ENCODE data around the gene PDE4B. TPM values are rescaled to one million over a fixed set of nuclear protein-coding genes. Genes with fewer than 3 reads are reported as not detected.

Gene PDE4B
- total and polyA plus RNA-seq, 9 of the 15 experiments (the other 6 are each of a cell fraction or from before 2014, with no cell fraction given): 0.09 TPM; not detected in 8

DNA sequence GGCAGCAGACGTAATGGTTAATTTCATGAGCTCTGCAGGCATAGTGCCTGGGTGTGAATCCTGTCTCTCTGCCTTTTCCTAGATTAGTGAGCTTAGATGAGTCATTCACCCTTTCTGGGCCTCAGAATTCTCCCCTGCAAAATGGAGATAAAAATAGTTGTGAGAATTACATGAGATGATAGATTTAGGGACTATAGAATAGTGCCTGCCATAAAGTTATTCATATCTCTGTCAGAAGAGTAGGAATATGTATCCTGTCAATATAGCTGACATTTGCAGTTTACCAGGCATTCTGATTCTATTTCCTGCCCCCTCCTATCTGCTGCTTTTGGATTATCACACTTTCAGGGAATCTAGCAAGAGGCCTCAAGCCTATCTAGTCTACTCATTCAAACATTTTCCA lies 112.0 kb downstream of the PDE4B start (continued):
- TF ChIP-seq, protein P1, sequence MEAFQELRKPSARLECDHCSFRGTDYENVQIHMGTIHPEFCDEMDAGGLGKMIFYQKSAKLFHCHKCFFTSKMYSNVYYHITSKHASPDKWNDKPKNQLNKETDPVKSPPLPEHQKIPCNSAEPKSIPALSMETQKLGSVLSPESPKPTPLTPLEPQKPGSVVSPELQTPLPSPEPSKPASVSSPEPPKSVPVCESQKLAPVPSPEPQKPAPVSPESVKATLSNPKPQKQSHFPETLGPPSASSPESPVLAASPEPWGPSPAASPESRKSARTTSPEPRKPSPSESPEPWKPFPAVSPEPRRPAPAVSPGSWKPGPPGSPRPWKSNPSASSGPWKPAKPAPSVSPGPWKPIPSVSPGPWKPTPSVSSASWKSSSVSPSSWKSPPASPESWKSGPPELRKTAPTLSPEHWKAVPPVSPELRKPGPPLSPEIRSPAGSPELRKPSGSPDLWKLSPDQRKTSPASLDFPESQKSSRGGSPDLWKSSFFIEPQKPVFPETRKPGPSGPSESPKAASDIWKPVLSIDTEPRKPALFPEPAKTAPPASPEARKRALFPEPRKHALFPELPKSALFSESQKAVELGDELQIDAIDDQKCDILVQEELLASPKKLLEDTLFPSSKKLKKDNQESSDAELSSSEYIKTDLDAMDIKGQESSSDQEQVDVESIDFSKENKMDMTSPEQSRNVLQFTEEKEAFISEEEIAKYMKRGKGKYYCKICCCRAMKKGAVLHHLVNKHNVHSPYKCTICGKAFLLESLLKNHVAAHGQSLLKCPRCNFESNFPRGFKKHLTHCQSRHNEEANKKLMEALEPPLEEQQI (IDR thresholded peaks at IDR 0.05): 0 out of 2 replicates have a peak, but pooled peaks have one; percentile 59
- TF ChIP-seq, protein P2, sequence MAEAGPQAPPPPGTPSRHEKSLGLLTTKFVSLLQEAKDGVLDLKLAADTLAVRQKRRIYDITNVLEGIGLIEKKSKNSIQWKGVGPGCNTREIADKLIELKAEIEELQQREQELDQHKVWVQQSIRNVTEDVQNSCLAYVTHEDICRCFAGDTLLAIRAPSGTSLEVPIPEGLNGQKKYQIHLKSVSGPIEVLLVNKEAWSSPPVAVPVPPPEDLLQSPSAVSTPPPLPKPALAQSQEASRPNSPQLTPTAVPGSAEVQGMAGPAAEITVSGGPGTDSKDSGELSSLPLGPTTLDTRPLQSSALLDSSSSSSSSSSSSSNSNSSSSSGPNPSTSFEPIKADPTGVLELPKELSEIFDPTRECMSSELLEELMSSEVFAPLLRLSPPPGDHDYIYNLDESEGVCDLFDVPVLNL (CRISPR knock-in tag; IDR thresholded peaks at IDR 0.05; ENCODE audit: low read depth): no peak

- FAIRE-seq: no peak
- POLR2A ChIA-PET: no interaction called here
- WGBS (ENCODE audit: insufficient coverage, low coverage, missing lambda C conversion rate): 31% methylated on average over 2 of the region's 2 CpGs
- TF ChIP-seq ZNF311 (CRISPR knock-in tag; IDR thresholded peaks at IDR 0.05): no peak
- no peak for TF ChIP-seq CHD4 (IDR thresholded peaks at IDR 0.05; ENCODE audit: insufficient read depth, insufficient replicate concordance, low read depth, low read length, poor library complexity, severe bottlenecking)
- TF ChIP-seq TGIF2 (CRISPR knock-in tag; IDR thresholded peaks at IDR 0.05): no peak
- TF ChIP-seq SREBF1 (IDR thresholded peaks at IDR 0.05; ENCODE audit: borderline replicate concordance, low read depth, low read length): no peak
- no peak for TF ChIP-seq POLR2H (tag; IDR thresholded peaks at IDR 0.05; ENCODE audit: low read depth)
- TF ChIP-seq, protein P3, sequence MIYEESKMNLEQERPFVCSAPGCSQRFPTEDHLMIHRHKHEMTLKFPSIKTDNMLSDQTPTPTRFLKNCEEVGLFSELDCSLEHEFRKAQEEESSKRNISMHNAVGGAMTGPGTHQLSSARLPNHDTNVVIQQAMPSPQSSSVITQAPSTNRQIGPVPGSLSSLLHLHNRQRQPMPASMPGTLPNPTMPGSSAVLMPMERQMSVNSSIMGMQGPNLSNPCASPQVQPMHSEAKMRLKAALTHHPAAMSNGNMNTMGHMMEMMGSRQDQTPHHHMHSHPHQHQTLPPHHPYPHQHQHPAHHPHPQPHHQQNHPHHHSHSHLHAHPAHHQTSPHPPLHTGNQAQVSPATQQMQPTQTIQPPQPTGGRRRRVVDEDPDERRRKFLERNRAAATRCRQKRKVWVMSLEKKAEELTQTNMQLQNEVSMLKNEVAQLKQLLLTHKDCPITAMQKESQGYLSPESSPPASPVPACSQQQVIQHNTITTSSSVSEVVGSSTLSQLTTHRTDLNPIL (CRISPR knock-in tag; IDR thresholded peaks at IDR 0.05): no peak
- TF ChIP-seq DMBX1 (CRISPR knock-in tag; IDR thresholded peaks at IDR 0.05; ENCODE audit: borderline replicate concordance): no peak
- TF ChIP-seq TBP (optimal IDR thresholded peaks at IDR 0.05; ENCODE audit: low read depth, low read length): no peak
- TF ChIP-seq CBX8 (IDR thresholded peaks at IDR 0.05; ENCODE audit: borderline replicate concordance, extremely low read depth, low read depth, low read length, poor library complexity, severe bottlenecking): no peak
- TF ChIP-seq HSF4 (CRISPR knock-in tag; IDR thresholded peaks at IDR 0.05; ENCODE audit: borderline replicate concordance): no peak
- no peak for TF ChIP-seq ZNF740 (CRISPR knock-in tag; IDR thresholded peaks at IDR 0.05)
- no peak for TF ChIP-seq ZNF740 (tag; IDR thresholded peaks at IDR 0.05)
Measured at GRCh38 chr1:65910432-65910831, 117.7 kb downstream of the PDE4B start.

More at GRCh38 chr1:65910432-65910831, 117.7 kb downstream of the PDE4B start:
- Histone ChIP-seq H3K9me3 (replicated peaks; ENCODE audit: control insufficient read depth, insufficient read depth, low read depth, low read length) (no peaks in the 10 kb centered on the region), H3K9me1 (ENCODE audit: control insufficient read depth, insufficient read depth, low read length) (no peaks in the 10 kb centered on the region), H4K20me1 (replicated peaks; ENCODE audit: control insufficient read depth, insufficient read depth, low read length) (no peaks in the 10 kb centered on the region), H3K27me3 (ENCODE audit: control insufficient read depth in 2 of 2, insufficient read depth in 2 of 2, low read length in 2 of 2) (no peaks in the 10 kb centered on the region), H3K4me2 (ENCODE audit: insufficient read depth, low read length) (no peak overlapping the region), H2AFZ (ENCODE audit: low read depth, low read length) (peak overlapping the region; percentile 75), H3K9ac (ENCODE audit: insufficient read depth in 1 of 2, low read depth in 2 of 2, low read length in 2 of 2) (no peak overlapping the region), H3K36me3 (ENCODE audit: control insufficient read depth, insufficient read depth, low read length) (no peaks in the 10 kb centered on the region), H3K79me2 (ENCODE audit: control insufficient read depth, insufficient read depth, low read length) (no peaks in the 10 kb centered on the region), H3K27ac (ENCODE audit: extremely low read depth, low read depth, low read length) (no peak overlapping the region), H3K4me3 (no peak overlapping the region), H3K4me1 (replicated peaks in 1 of 2; ENCODE audit: control insufficient read depth in 2 of 2, insufficient read depth in 2 of 2, low read length in 2 of 2) (peaks cover 0 to 10% of the 10 kb centered on the region in 2 experiments; a peak in 3 of 5 replicates)
- CTCF ChIA-PET (ENCODE audit: low intra/inter-chr PET ratio): no interaction called here
- intact Hi-C loops (cut with micrococcal nuclease): no loop called here
- DNase-seq (ENCODE audit: extremely low read depth in 1 of 4, low spot score in 3 of 4): no peak
- BruUV-seq (replicated peaks): no TSS peak
- in situ Hi-C loops (cut with MboI): no loop called here
- no peak for ATAC-seq
